ENCODE measurements around the gene PLGRKT. TPM values are rescaled to one million over a fixed set of nuclear protein-coding genes. Genes with fewer than 3 reads are reported as not detected.

The PLGRKT gene
- total RNA-seq, 2 donors from 2014 or later, result 6.0 to 8.8 TPM

GRCh38 chr9:5443850-5444249 lies 6.1 kb upstream of the PLGRKT start:
- ATAC-seq (ENCODE audit: insufficient number of reproducible peaks, low FRiP score, low read depth), result no peak
- Histone ChIP-seq H3K27me3 (replicated peaks; ENCODE audit: insufficient read depth) (no peaks in the 10 kb centered on the region), H3K4me3 (no peak overlapping the region), H3K36me3 (no peaks in the 10 kb centered on the region), H3K9me3 (no peaks in the 10 kb centered on the region), H3K4me1 (ENCODE audit: control insufficient read depth in 1 of 2, low read depth in 2 of 2) (peaks cover 0 to 3% of the 10 kb centered on the region in 2 donors), H3K27ac (no peak overlapping the region)
- no peak for TF ChIP-seq CTCF (IDR thresholded peaks at IDR 0.05)
- no peak for DNase-seq (ENCODE audit: low spot score)

- Histone ChIP-seq H3K4me3 (no peak overlapping the region), H3K27me3 (replicated peaks; ENCODE audit: insufficient read depth) (no peaks in the 10 kb centered on the region), H3K4me1 (ENCODE audit: control insufficient read depth in 1 of 2, low read depth in 2 of 2) (peaks cover 8 to 9% of the 10 kb centered on the region in 2 donors), H3K36me3 (no peaks in the 10 kb centered on the region), H3K27ac (no peak overlapping the region), H3K9me3 (no peaks in the 10 kb centered on the region)
- DNase-seq (ENCODE audit: low spot score) (no peak), ATAC-seq (ENCODE audit: insufficient number of reproducible peaks, low FRiP score, low read depth) (no peak)
- peak; percentile 40 for TF ChIP-seq CTCF (IDR thresholded peaks at IDR 0.05)
Observed at GRCh38 chr9:5442400-5443011, 4.8 kb upstream of the PLGRKT start.

DNA sequence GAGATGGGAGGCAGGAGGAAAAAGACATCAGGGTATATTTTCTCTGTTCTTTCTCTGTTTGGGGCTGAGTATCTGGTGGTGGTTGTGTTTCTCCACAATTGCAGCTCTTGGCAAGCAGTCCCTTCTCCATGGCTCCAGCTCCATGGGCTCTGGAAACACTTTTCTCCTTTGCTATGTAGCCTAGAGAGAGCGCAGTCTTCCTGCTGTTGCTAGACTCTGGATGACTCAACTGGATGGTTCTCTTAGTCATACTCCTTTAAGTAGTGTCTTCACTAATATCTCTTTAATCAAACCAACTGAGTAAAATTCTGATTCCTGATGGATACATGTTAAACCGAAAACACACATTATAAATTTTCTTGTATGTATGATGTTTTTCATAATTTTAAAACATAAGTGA lies 3.3 kb upstream of the PLGRKT start:
- H3K27me3 ChIP-seq (replicated peaks; ENCODE audit: insufficient read depth), result no peaks in the 10 kb centered on the region
- no peak for ATAC-seq (ENCODE audit: insufficient number of reproducible peaks, low FRiP score, low read depth)
- no peaks in the 10 kb centered on the region for H3K36me3 ChIP-seq
- TF ChIP-seq CTCF (IDR thresholded peaks at IDR 0.05), result no peak
- DNase-seq (ENCODE audit: low spot score), result no peak
- H3K27ac ChIP-seq, result no peak overlapping the region
- H3K4me3 ChIP-seq, result no peak overlapping the region
- no peaks in the 10 kb centered on the region for H3K9me3 ChIP-seq
- H3K4me1 ChIP-seq (ENCODE audit: control insufficient read depth in 1 of 2, low read depth in 2 of 2), result peaks cover 12 to 20% of the 10 kb centered on the region in 2 donors

DNA sequence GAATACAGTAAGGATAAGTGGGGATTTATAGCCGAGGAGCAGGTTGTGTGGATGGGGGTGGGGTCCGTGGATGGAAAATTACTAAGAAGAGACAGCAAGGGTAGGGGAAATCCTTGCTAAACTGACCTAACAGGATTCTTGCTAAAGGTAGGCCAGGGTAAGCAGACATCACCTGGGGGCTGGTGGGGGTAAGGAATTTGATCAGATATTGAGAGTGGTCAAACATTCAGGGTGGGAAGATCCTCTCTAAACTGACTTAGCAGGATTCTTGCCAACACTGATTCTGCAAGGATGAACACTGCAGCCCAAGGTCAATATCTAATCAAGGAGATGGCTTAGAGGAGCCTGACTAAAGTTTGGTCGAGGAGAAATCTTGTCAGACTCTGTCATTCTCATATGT lies 2.7 kb upstream of the PLGRKT start:
- DNase-seq (ENCODE audit: low spot score) (no peak), ATAC-seq (ENCODE audit: insufficient number of reproducible peaks, low FRiP score, low read depth) (no peak)
- H3K4me3 ChIP-seq, result no peak overlapping the region
- H3K36me3 ChIP-seq, result no peaks in the 10 kb centered on the region
- no peaks in the 10 kb centered on the region for H3K9me3 ChIP-seq
- H3K27ac ChIP-seq, result no peak overlapping the region
- no peak for TF ChIP-seq CTCF (IDR thresholded peaks at IDR 0.05)
- no peaks in the 10 kb centered on the region for H3K27me3 ChIP-seq (replicated peaks; ENCODE audit: insufficient read depth)
- H3K4me1 ChIP-seq (ENCODE audit: control insufficient read depth in 1 of 2, low read depth in 2 of 2), result peaks cover 12 to 21% of the 10 kb centered on the region in 2 donors

DNA sequence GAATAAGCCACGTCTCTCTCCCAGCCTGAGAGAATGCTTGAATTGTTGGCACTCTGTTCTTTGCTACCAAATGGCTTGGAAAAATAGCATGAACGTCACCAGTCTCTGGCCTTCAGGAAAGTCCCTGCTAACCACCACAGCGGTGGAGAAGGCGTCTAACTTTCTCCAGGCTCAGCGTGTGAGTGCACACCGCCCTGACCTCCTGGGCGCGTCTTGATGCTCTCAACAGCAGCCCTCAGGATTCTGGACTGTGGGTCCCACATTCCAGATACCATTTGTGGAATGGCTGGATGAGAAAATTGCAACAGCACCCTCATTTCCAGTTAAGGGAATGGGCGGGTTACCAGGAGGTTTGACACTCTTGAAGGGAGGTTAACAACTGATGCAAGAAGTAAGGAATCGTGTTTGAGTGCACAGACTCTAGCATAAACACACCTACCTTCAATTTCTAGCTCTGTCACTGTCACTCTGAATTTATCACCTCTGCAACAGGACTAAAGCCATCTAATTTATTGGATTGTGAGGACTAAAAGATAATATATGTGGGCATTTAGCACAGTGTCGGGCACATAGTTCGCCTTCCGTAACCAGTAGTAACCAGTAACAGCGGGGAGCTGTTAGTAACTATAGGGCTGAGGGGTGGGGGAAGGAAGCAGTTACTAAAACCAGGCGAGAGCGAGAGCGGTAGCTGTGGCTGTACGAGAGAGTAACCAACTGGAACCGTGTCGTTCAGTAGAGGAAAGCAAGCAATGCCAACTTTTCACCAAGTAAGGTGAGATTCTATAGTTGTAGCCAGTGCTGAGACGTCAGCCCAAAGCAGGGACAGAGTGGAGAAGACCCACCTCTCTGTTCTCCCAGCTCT lies 807 bp upstream of the PLGRKT start:
- H3K27ac ChIP-seq, result peak overlapping the region; percentile 90 to 92
- no peak for TF ChIP-seq CTCF (IDR thresholded peaks at IDR 0.05)
- no peaks in the 10 kb centered on the region for H3K36me3 ChIP-seq
- DNase-seq (ENCODE audit: low spot score) (no peak), ATAC-seq (ENCODE audit: insufficient number of reproducible peaks, low FRiP score, low read depth) (no peak)
- H3K4me1 ChIP-seq (ENCODE audit: control insufficient read depth in 1 of 2, low read depth in 2 of 2), result peaks cover 12 to 21% of the 10 kb centered on the region in 2 donors
- H3K27me3 ChIP-seq (replicated peaks; ENCODE audit: insufficient read depth), result no peaks in the 10 kb centered on the region
- H3K4me3 ChIP-seq, result peak overlapping the region; percentile 83
- no peaks in the 10 kb centered on the region for H3K9me3 ChIP-seq
